ENCODE data around the gene TMA16. TPM values are rescaled to one million over a fixed set of nuclear protein-coding genes. Genes with fewer than 3 reads are reported as not detected.

Gene TMA16
- total and polyA plus RNA-seq, 2 of the 8 experiments (the other 6 are each of a cell fraction or from before 2014, with no cell fraction given) = 8.0 to 64.2 TPM

DNA sequence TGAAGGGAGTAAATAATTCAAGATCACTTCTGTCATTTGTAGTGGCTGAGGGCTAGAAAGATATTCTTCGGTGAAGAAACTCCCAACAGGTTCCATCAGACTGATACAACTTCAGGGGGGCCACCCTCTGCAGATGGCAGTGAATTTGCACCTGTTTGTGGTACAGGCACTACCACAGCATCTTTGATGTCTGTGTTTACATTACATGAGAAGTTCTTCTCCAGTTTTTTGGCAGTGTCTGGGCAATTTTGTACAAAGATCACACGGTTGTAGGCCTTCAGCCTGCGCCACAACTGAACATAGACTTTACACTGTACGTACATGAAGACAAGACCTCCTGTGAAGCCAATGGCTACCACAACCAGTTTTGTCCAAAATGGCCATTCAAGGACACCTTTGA, 34.2 kb downstream of the TMA16 start:
- Histone ChIP-seq H4K20me1 (replicated peaks in 1 of 2; ENCODE audit: control insufficient read depth in 1 of 2, insufficient read depth in 2 of 2, low read length in 2 of 2) (no peaks in the 10 kb centered on the region), H3K79me1 (ENCODE audit: low read depth, low read length) (no peaks in the 10 kb centered on the region), H3K9ac (replicated peaks in 1 of 4; ENCODE audit: extremely low read depth in 1 of 4, low read depth in 3 of 4, low read length in 3 of 4) (no peak overlapping the region), H2AFZ (ENCODE audit: low read length) (no peak overlapping the region), H2BK15ac (ENCODE audit: low read length) (no peak overlapping the region), H3K56ac (replicated peaks; ENCODE audit: insufficient read length, low read depth, low read length) (no peak overlapping the region), H2BK20ac (ENCODE audit: low read length) (no peak overlapping the region), H2AK5ac (ENCODE audit: low read depth, low read length) (no peak overlapping the region), H3K23ac (ENCODE audit: insufficient read length) (no peak overlapping the region), H2BK120ac (replicated peaks; ENCODE audit: low read depth, low read length) (no peak overlapping the region), H3K4ac (replicated peaks; ENCODE audit: insufficient read length, low read depth, low read length) (no peak overlapping the region), H3K18ac (ENCODE audit: extremely low read depth, low read length) (no peak overlapping the region), H3K4me1 (replicated peaks in 1 of 4; ENCODE audit: control insufficient read depth in 3 of 4, insufficient read depth in 4 of 4, low read length in 3 of 4) (no peaks in the 10 kb centered on the region), H2BK5ac (ENCODE audit: low read depth, low read length) (no peak overlapping the region), H3K14ac (ENCODE audit: insufficient read length) (no peak overlapping the region), H3K36me3 (ENCODE audit: control insufficient read depth in 2 of 4, insufficient read depth in 4 of 4, low read length in 3 of 4) (peaks cover 0 to 72% (median 18%) of the 10 kb centered on the region in 4 experiments), H4K8ac (ENCODE audit: extremely low read depth, insufficient read depth, low read length) (no peak overlapping the region), H3K9me3 (ENCODE audit: insufficient read depth in 2 of 2, low read depth in 1 of 2, low read length in 1 of 2) (no peaks in the 10 kb centered on the region), H3K27ac (ENCODE audit: low read depth, low read length) (no peak overlapping the region), H3K27me3 (replicated peaks in 1 of 4; ENCODE audit: control insufficient read depth in 3 of 4, extremely low read depth in 1 of 4, insufficient read depth in 3 of 4, low read length in 3 of 4) (no peaks in the 10 kb centered on the region), H2BK12ac (ENCODE audit: low read depth, low read length) (no peak overlapping the region), H4K91ac (replicated peaks; ENCODE audit: insufficient read length, low read length) (no peak overlapping the region), H3K23me2 (ENCODE audit: low read depth, low read length) (no peaks in the 10 kb centered on the region), H3K4me2 (ENCODE audit: insufficient read depth in 1 of 2, low read depth in 2 of 2, low read length in 2 of 2) (no peak overlapping the region), H4K5ac (ENCODE audit: insufficient read length, low read depth, low read length) (no peak overlapping the region), H3K79me2 (ENCODE audit: control insufficient read depth in 1 of 2, insufficient read depth in 2 of 2, low read length in 2 of 2) (no peaks in the 10 kb centered on the region), H3K4me3 (ENCODE audit: extremely low read depth in 1 of 4, insufficient read depth in 2 of 4, low read depth in 3 of 4, low read length in 4 of 4) (no peak overlapping the region)
- TF ChIP-seq, protein P1, sequence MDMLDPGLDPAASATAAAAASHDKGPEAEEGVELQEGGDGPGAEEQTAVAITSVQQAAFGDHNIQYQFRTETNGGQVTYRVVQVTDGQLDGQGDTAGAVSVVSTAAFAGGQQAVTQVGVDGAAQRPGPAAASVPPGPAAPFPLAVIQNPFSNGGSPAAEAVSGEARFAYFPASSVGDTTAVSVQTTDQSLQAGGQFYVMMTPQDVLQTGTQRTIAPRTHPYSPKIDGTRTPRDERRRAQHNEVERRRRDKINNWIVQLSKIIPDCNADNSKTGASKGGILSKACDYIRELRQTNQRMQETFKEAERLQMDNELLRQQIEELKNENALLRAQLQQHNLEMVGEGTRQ (IDR thresholded peaks at IDR 0.05; ENCODE audit: low read length) = no peak
- TF ChIP-seq RXRA (IDR thresholded peaks at IDR 0.05; ENCODE audit: insufficient read depth, low read depth, low read length) = no peak
- TF ChIP-seq TEAD4 (IDR thresholded peaks at IDR 0.05; ENCODE audit: low read depth, low read length) = no peak
- TF ChIP-seq TAF1 (IDR thresholded peaks at IDR 0.05; ENCODE audit: low read depth, low read length) = no peak
- TF ChIP-seq BACH1 (IDR thresholded peaks at IDR 0.05; ENCODE audit: low read length) = no peak
- no peak for TF ChIP-seq RBBP5 (IDR thresholded peaks at IDR 0.05; ENCODE audit: borderline replicate concordance, low read depth, low read length)
- no peak for TF ChIP-seq SP2 (IDR thresholded peaks at IDR 0.05; ENCODE audit: low read length)
- TF ChIP-seq NANOG (IDR thresholded peaks at IDR 0.05; ENCODE audit: insufficient read depth, low read depth, low read length, poor library complexity, severe bottlenecking) = no peak
- no peak for TF ChIP-seq JUND (IDR thresholded peaks at IDR 0.05; ENCODE audit: low read length)
- WGBS, 2 experiments (ENCODE audit: extremely low coverage in 1 of 2, insufficient coverage in 1 of 2, insufficient read length in 1 of 2, insufficient replicate concordance in 2 of 2, low coverage in 1 of 2, low lambda C conversion rate in 2 of 2, missing lambda C conversion rate in 1 of 2) = 98% methylated on average over 4 of the region's 4 CpGs; no CpG with 5 or more reads in 1 of the 2 experiments
- DNase-seq (ENCODE audit: low read depth in 1 of 2, low spot score in 2 of 2) (no peak), FAIRE-seq (no peak)
- CTCF ChIA-PET (ENCODE audit: partially characterized antibody) = no interaction called here
- POLR2A ChIA-PET (ENCODE audit: partially characterized antibody) = interaction anchor here (0.6 kb wide), 1 partner anchor 504 kb away, joined by 3 read pairs; no protein-coding TSS in a partner anchor
